GM12865 (cell line): ENCODE results near the gene ABCC4.
"Not testable (repeated sequence)": the region's sequence is repeated elsewhere in the genome, so short reads cannot be mapped to it uniquely, and the experiment has no call there.

Experiments used
- DNase-seq: peaks from one replicate; pipeline ENCODE4 v3.0.0; 2010; ENCODE audit warnings: low read depth
- H3K4me3 ChIP-seq: 2 replicates; pipeline ENCODE4 v1.5.1; 2011; ENCODE audit warnings: mild to moderate bottlenecking, low read depth, low read length, control low read depth
- TF ChIP-seq, protein P1 (sequence below): IDR thresholded peaks from 2 replicates; pipeline ENCODE4 v1.5.1; 2011; ENCODE audit warnings: low read length, control low read depth, low read depth, inconsistent platforms; ENCODE audit not compliant: insufficient read depth; ENCODE audit errors: missing control alignments

ABCC4 gene

GRCh38 chr13:95284436-95284835, 16.8 kb downstream of the ABCC4 start:
- no peak for DNase-seq
- no peak overlapping the region for H3K4me3 ChIP-seq
- TF ChIP-seq, protein P1, sequence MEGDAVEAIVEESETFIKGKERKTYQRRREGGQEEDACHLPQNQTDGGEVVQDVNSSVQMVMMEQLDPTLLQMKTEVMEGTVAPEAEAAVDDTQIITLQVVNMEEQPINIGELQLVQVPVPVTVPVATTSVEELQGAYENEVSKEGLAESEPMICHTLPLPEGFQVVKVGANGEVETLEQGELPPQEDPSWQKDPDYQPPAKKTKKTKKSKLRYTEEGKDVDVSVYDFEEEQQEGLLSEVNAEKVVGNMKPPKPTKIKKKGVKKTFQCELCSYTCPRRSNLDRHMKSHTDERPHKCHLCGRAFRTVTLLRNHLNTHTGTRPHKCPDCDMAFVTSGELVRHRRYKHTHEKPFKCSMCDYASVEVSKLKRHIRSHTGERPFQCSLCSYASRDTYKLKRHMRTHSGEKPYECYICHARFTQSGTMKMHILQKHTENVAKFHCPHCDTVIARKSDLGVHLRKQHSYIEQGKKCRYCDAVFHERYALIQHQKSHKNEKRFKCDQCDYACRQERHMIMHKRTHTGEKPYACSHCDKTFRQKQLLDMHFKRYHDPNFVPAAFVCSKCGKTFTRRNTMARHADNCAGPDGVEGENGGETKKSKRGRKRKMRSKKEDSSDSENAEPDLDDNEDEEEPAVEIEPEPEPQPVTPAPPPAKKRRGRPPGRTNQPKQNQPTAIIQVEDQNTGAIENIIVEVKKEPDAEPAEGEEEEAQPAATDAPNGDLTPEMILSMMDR: no peak

GRCh38 chr13:95279016-95279415, 22.2 kb downstream of the ABCC4 start:
- DNase-seq: no peak
- TF ChIP-seq, protein P1: no peak
- H3K4me3 ChIP-seq: no peak overlapping the region

- H3K4me3 ChIP-seq: no peak overlapping the region
- no peak for DNase-seq
- TF ChIP-seq, protein P1: no peak
Measured at GRCh38 chr13:95276037-95276505, 25.2 kb downstream of the ABCC4 start.

- no peak for DNase-seq
- no peak overlapping the region for H3K4me3 ChIP-seq
- TF ChIP-seq, protein P1: no peak
Measured at GRCh38 chr13:95275322-95276036, 25.8 kb downstream of the ABCC4 start.

- H3K4me3 ChIP-seq, DNase-seq: not testable (repeated sequence)
Measured at GRCh38 chr13:95273592-95274132, 27.6 kb downstream of the ABCC4 start.

DNA sequence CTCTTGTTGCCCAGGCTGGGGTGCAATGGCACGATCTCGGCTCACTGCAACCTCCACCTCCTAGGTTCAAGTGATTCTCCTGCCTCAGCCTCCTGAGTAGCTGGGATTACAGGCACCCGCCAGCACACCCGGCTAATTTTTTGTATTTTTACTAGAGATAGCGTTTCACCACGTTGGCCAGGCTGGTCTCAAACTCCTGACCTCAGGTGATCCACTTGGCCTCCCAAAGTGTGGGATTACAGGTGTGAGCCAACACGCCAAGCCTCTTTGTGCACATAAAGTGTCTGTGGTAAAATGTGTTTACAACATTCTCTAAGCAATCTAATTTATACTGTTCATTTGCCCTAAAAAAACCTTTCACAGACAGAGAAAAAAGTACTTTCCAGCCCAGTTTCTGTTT, 29.2 kb downstream of the ABCC4 start:
- not testable (repeated sequence) for DNase-seq

GRCh38 chr13:95269756-95270155, 31.5 kb downstream of the ABCC4 start:
- TF ChIP-seq, protein P1: no peak
- DNase-seq: no peak
- H3K4me3 ChIP-seq: no peak overlapping the region

More for the DNA sequence above, 29.2 kb downstream of the ABCC4 start:
- not testable (repeated sequence) for H3K4me3 ChIP-seq

GRCh38 chr13:95268343-95269065, 32.7 kb downstream of the ABCC4 start:
- not testable (repeated sequence) for H3K4me3 ChIP-seq

More at GRCh38 chr13:95268343-95269065, 32.7 kb downstream of the ABCC4 start:
- not testable (repeated sequence) for DNase-seq
